Calu3 (cell line): ENCODE measurements around the gene MKLN1. TPM values are rescaled to one million over a fixed set of nuclear protein-coding genes. Genes with fewer than 3 reads are reported as not detected.

Source experiments
- BruUV-seq: library from RNA; stranded (reverse); fragments of 400-500 nt; replicated peaks from 2 replicates; lab custom pipeline; 2021; lab: Mats Ljungman, UMichigan
- CTCF ChIA-PET: fragments of 300-600 bp; sonication (Branson Sonifier 250); formaldehyde crosslinking; loops from one replicate; lab custom pipeline; 2022; ENCODE audit warnings: antibody characterized with exemption; lab: Charles Lee
- DNase-seq: peaks from one replicate; pipeline ENCODE4 v3.0.0; 2022
- H3K27ac Mint-ChIP-seq: one replicate; pipeline ENCODE4 v1.8.0; 2022; ENCODE audit warnings: mixed read lengths; ENCODE audit not compliant: unreplicated experiment
- H3K27me3 Mint-ChIP-seq: one replicate; pipeline ENCODE4 v1.8.0; 2022; ENCODE audit warnings: mixed read lengths; ENCODE audit not compliant: unreplicated experiment
- H3K36me3 Mint-ChIP-seq: one replicate; pipeline ENCODE4 v1.8.0; 2022; ENCODE audit warnings: mild to moderate bottlenecking, moderate library complexity, mixed read lengths; ENCODE audit not compliant: insufficient read depth, unreplicated experiment
- H3K4me1 Mint-ChIP-seq: one replicate; pipeline ENCODE4 v1.8.0; 2022; ENCODE audit warnings: mild to moderate bottlenecking, low read depth, mixed read lengths; ENCODE audit not compliant: unreplicated experiment
- H3K4me3 Mint-ChIP-seq: one replicate; pipeline ENCODE4 v1.8.0; 2022; ENCODE audit warnings: mild to moderate bottlenecking, low read depth, moderate library complexity, mixed read lengths; ENCODE audit not compliant: unreplicated experiment
- H3K9me3 Mint-ChIP-seq: one replicate; pipeline ENCODE4 v1.8.0; 2022; ENCODE audit warnings: low read depth, mixed read lengths; ENCODE audit not compliant: unreplicated experiment
- intact Hi-C: fragments of 100-400 bp; cut with micrococcal nuclease; formaldehyde crosslinking; loops from one replicate; pipeline ENCODE4 v1.10.0; 2022; ENCODE audit not compliant: unreplicated experiment
- total RNA-seq: library from RNA; stranded (reverse); gene quantifications from 2 replicates; pipeline ENCODE4 v1.2.3, GENCODE V29; 2022
- TF ChIP-seq, protein P1 (sequence below): fragments of 200-600 bp; IDR thresholded peaks from one replicate; pipeline ENCODE4 v1.8.0; 2022; ENCODE audit warnings: antibody characterized with exemption; ENCODE audit not compliant: unreplicated experiment

The MKLN1 gene
- total RNA-seq, 1 experiment from 2014 or later, result 47.1 TPM

DNA sequence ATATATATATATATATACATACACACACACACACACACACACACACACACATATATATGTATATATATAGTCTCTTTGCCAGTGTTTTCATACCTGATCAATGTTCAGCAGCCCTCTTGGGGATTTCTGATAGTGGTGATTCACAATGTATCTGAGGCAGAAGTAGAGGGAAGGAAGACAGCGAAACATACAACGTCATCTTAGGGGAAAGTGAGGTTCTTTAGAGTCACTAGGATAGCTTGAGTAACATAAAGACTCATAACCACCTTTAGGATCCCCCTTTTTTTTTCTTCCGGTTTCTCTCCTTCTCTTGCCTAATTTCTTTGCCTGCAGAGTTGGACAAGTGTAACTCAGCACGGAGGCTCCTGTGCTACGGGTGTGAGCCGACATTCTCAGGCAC, 172.1 kb downstream of the MKLN1 start:
- no peaks in the 10 kb centered on the region for H3K9me3 Mint-ChIP-seq
- no TSS peak for BruUV-seq
- intact Hi-C loops, result no loop called here
- H3K27ac Mint-ChIP-seq, result no peak overlapping the region
- peaks cover 16% of the 10 kb centered on the region for H3K36me3 Mint-ChIP-seq
- no peaks in the 10 kb centered on the region for H3K27me3 Mint-ChIP-seq
- TF ChIP-seq, protein P1, sequence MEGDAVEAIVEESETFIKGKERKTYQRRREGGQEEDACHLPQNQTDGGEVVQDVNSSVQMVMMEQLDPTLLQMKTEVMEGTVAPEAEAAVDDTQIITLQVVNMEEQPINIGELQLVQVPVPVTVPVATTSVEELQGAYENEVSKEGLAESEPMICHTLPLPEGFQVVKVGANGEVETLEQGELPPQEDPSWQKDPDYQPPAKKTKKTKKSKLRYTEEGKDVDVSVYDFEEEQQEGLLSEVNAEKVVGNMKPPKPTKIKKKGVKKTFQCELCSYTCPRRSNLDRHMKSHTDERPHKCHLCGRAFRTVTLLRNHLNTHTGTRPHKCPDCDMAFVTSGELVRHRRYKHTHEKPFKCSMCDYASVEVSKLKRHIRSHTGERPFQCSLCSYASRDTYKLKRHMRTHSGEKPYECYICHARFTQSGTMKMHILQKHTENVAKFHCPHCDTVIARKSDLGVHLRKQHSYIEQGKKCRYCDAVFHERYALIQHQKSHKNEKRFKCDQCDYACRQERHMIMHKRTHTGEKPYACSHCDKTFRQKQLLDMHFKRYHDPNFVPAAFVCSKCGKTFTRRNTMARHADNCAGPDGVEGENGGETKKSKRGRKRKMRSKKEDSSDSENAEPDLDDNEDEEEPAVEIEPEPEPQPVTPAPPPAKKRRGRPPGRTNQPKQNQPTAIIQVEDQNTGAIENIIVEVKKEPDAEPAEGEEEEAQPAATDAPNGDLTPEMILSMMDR, result no peak
- no peak overlapping the region for H3K4me3 Mint-ChIP-seq
- CTCF ChIA-PET, result no interaction called here
- H3K4me1 Mint-ChIP-seq, result no peaks in the 10 kb centered on the region
- DNase-seq, result no peak

DNA sequence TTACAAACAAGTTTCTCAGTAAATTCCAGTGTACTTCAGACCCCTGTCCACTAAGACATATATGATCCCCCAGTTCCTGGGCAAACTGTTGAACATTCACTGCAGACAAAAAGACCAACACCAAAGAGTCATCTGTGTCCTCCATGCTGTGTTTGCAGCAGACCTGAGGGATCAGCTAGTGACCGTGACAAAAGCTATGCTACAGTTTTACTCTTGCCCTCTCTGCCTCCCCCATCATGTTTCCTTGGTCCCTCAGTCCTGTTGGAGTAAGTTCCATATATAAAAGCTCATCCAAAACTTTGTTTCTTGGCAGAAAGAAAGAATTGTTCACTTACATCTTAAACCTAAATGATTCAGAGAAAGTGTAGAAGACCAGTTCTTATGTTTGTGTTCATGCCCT, 172.7 kb downstream of the MKLN1 start:
- TF ChIP-seq, protein P1, result no peak
- Mint-ChIP-seq H3K27me3 (no peaks in the 10 kb centered on the region), H3K36me3 (peaks cover 21% of the 10 kb centered on the region), H3K9me3 (no peaks in the 10 kb centered on the region), H3K4me3 (no peak overlapping the region), H3K4me1 (no peaks in the 10 kb centered on the region), H3K27ac (no peak overlapping the region)
- intact Hi-C loops, result no loop called here
- CTCF ChIA-PET, result interaction anchor here (1.2 to 1.8 kb wide), 2 partner anchors 13 to 117 kb away, joined by 3 to 4 read pairs; no protein-coding TSS in a partner anchor
- no peak for DNase-seq
- BruUV-seq, result no TSS peak

DNA sequence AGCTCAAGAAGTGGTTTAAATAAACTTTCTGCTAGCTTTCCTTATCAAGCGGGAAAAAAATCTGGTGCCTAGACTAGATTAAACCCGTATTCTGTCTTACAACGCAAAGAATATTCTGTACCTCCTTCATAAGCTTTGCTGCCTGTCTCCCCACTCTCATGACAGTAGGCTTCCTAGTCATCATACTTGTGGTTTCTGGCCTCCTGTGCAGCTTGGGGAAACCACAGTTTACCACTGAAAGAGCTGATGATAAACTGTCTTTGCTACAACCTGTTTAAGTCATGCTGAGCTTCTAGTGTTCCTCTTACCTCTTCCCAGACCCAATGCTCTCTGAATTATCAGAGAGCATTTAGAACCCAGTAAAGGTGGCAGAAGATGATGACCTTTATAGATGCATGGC, 173.7 kb downstream of the MKLN1 start:
- Mint-ChIP-seq H3K27ac (no peak overlapping the region), H3K4me1 (no peaks in the 10 kb centered on the region), H3K36me3 (peaks cover 21% of the 10 kb centered on the region), H3K27me3 (no peaks in the 10 kb centered on the region), H3K9me3 (no peaks in the 10 kb centered on the region), H3K4me3 (no peak overlapping the region)
- TF ChIP-seq, protein P1, result no peak
- intact Hi-C loops, result no loop called here
- BruUV-seq, result no TSS peak
- no peak for DNase-seq
- CTCF ChIA-PET, result interaction anchor here (0.6 to 1.8 kb wide), 3 partner anchors 14 to 149 kb away, joined by 3 to 4 read pairs (median 3); no protein-coding TSS in a partner anchor

- intact Hi-C loops, result no loop called here
- CTCF ChIA-PET, result interaction anchor here (1.8 kb wide), 1 partner anchor 15 kb away, joined by 4 read pairs; no protein-coding TSS in a partner anchor
- no peak overlapping the region for H3K27ac Mint-ChIP-seq
- DNase-seq, result no peak
- peaks cover 26% of the 10 kb centered on the region for H3K36me3 Mint-ChIP-seq
- no peaks in the 10 kb centered on the region for H3K27me3 Mint-ChIP-seq
- no TSS peak for BruUV-seq
- no peak overlapping the region for H3K4me3 Mint-ChIP-seq
- no peaks in the 10 kb centered on the region for H3K4me1 Mint-ChIP-seq
- TF ChIP-seq, protein P1, result no peak
- H3K9me3 Mint-ChIP-seq, result no peaks in the 10 kb centered on the region
Measured at GRCh38 chr7:131501930-131502685, 174.4 kb downstream of the MKLN1 start.
